Measurements from ENCODE around the gene CD226.
"Not testable (repeated sequence)": the region's sequence is repeated elsewhere in the genome, so short reads cannot be mapped to it uniquely, and the experiment has no call there.

Gene CD226

DNA sequence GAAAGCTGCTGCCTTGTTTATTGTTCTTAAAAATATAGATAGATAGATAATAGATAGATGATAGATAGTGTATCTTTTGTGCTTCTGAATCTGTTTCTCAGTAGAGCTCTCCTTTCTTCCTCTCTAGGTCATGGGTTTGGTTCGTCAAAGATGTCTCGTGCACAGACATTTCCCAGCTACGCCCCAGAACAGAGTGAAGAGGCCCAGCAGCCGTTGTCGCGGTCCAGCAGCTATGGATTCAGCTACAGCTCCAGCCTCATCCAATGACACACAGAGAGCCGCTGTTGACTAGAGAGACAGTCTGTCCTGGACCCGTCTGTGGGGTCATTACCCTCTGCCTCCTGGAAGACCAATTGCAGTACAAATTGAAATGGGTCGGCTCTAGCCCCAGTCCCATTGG, 106.6 kb downstream of the CD226 start:
- Histone ChIP-seq H2AFZ (ENCODE audit: low read length, unreplicated experiment) (no peak overlapping the region), H3K27ac (ENCODE audit: low read depth, low read length) (no peak overlapping the region), H3K79me2 (ENCODE audit: control insufficient read depth, insufficient read depth, low read length, unreplicated experiment) (no peaks in the 10 kb centered on the region), H3K36me3 (ENCODE audit: insufficient read depth, low read length) (no peaks in the 10 kb centered on the region), H3K4me3 (ENCODE audit: low read depth, low read length) (no peak overlapping the region), H3K27me3 (ENCODE audit: insufficient read depth, low read length) (no peaks in the 10 kb centered on the region), H3K4me1 (ENCODE audit: control insufficient read depth, insufficient read depth, low read length, unreplicated experiment) (no peaks in the 10 kb centered on the region)

GRCh38 chr18:69840445-69840844, 107.2 kb downstream of the CD226 start:
- Histone ChIP-seq H3K36me3 (ENCODE audit: insufficient read depth, low read length) (no peaks in the 10 kb centered on the region), H3K79me2 (ENCODE audit: control insufficient read depth, insufficient read depth, low read length, unreplicated experiment) (no peaks in the 10 kb centered on the region), H3K4me1 (ENCODE audit: control insufficient read depth, insufficient read depth, low read length, unreplicated experiment) (no peaks in the 10 kb centered on the region), H3K4me3 (ENCODE audit: low read depth, low read length) (no peak overlapping the region), H3K27me3 (ENCODE audit: insufficient read depth, low read length) (no peaks in the 10 kb centered on the region), H3K27ac (ENCODE audit: low read depth, low read length) (no peak overlapping the region), H2AFZ (ENCODE audit: low read length, unreplicated experiment) (no peak overlapping the region)

GRCh38 chr18:69840001-69840400, 107.7 kb downstream of the CD226 start:
- no peak overlapping the region for H3K4me3 ChIP-seq (ENCODE audit: low read depth, low read length)
- H3K4me1 ChIP-seq (ENCODE audit: control insufficient read depth, insufficient read depth, low read length, unreplicated experiment), result no peaks in the 10 kb centered on the region

GRCh38 chr18:69839497-69839896, 108.2 kb downstream of the CD226 start:
- no peak overlapping the region for H2AFZ ChIP-seq (ENCODE audit: low read length, unreplicated experiment)
- H3K4me1 ChIP-seq (ENCODE audit: control insufficient read depth, insufficient read depth, low read length, unreplicated experiment), result no peaks in the 10 kb centered on the region
- H3K27ac ChIP-seq (ENCODE audit: low read depth, low read length), result no peak overlapping the region
- no peaks in the 10 kb centered on the region for H3K27me3 ChIP-seq (ENCODE audit: insufficient read depth, low read length)
- H3K79me2 ChIP-seq (ENCODE audit: control insufficient read depth, insufficient read depth, low read length, unreplicated experiment), result no peaks in the 10 kb centered on the region
- no peak overlapping the region for H3K4me3 ChIP-seq (ENCODE audit: low read depth, low read length)
- no peaks in the 10 kb centered on the region for H3K36me3 ChIP-seq (ENCODE audit: insufficient read depth, low read length)

More at GRCh38 chr18:69840001-69840400, 107.7 kb downstream of the CD226 start:
- H3K36me3 ChIP-seq (ENCODE audit: insufficient read depth, low read length), result no peaks in the 10 kb centered on the region
- no peak overlapping the region for H2AFZ ChIP-seq (ENCODE audit: low read length, unreplicated experiment)
- no peaks in the 10 kb centered on the region for H3K27me3 ChIP-seq (ENCODE audit: insufficient read depth, low read length)
- H3K27ac ChIP-seq (ENCODE audit: low read depth, low read length), result no peak overlapping the region
- no peaks in the 10 kb centered on the region for H3K79me2 ChIP-seq (ENCODE audit: control insufficient read depth, insufficient read depth, low read length, unreplicated experiment)

- Histone ChIP-seq H3K79me2 (ENCODE audit: control insufficient read depth, insufficient read depth, low read length, unreplicated experiment) (no peaks in the 10 kb centered on the region), H2AFZ (ENCODE audit: low read length, unreplicated experiment) (no peak overlapping the region), H3K27me3 (ENCODE audit: insufficient read depth, low read length) (no peaks in the 10 kb centered on the region), H3K27ac (ENCODE audit: low read depth, low read length) (no peak overlapping the region), H3K36me3 (ENCODE audit: insufficient read depth, low read length) (no peaks in the 10 kb centered on the region), H3K4me3 (ENCODE audit: low read depth, low read length) (no peak overlapping the region), H3K4me1 (ENCODE audit: control insufficient read depth, insufficient read depth, low read length, unreplicated experiment) (no peaks in the 10 kb centered on the region)
Measured at GRCh38 chr18:69838620-69839411, 108.9 kb downstream of the CD226 start.

- H3K36me3 ChIP-seq (ENCODE audit: insufficient read depth, low read length), result no peaks in the 10 kb centered on the region
- H3K4me3 ChIP-seq (ENCODE audit: low read depth, low read length), result no peak overlapping the region
- no peaks in the 10 kb centered on the region for H3K79me2 ChIP-seq (ENCODE audit: control insufficient read depth, insufficient read depth, low read length, unreplicated experiment)
- no peak overlapping the region for H2AFZ ChIP-seq (ENCODE audit: low read length, unreplicated experiment)
- no peaks in the 10 kb centered on the region for H3K4me1 ChIP-seq (ENCODE audit: control insufficient read depth, insufficient read depth, low read length, unreplicated experiment)
- no peaks in the 10 kb centered on the region for H3K27me3 ChIP-seq (ENCODE audit: insufficient read depth, low read length)
- H3K27ac ChIP-seq (ENCODE audit: low read depth, low read length), result no peak overlapping the region
Measured at GRCh38 chr18:69838003-69838402, 109.7 kb downstream of the CD226 start.

DNA sequence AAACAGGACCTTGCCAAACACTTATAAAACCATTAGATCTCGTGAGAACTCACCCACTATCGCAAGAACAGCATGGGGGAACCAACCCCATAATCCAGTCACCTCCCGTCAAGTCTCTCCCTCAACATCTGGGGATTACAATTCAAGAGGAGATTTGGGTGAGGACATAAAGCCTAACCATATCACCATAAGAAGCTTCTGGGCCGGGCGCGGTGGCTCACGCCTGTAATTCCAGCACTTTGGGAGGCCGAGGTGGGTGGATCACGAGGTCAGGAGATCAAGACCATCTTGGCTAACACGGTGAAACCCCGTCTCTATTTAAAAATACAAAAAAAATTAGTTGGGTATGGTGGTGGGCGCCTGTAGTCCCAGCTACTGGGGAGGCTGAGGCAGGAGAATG, 112.7 kb downstream of the CD226 start:
- not testable (repeated sequence) for H3K4me3 ChIP-seq (ENCODE audit: low read depth, low read length); H2AFZ ChIP-seq (ENCODE audit: low read length, unreplicated experiment); H3K79me2 ChIP-seq (ENCODE audit: control insufficient read depth, insufficient read depth, low read length, unreplicated experiment); H3K27ac ChIP-seq (ENCODE audit: low read depth, low read length); H3K4me1 ChIP-seq (ENCODE audit: control insufficient read depth, insufficient read depth, low read length, unreplicated experiment); H3K27me3 ChIP-seq (ENCODE audit: insufficient read depth, low read length); H3K36me3 ChIP-seq (ENCODE audit: insufficient read depth, low read length)

DNA sequence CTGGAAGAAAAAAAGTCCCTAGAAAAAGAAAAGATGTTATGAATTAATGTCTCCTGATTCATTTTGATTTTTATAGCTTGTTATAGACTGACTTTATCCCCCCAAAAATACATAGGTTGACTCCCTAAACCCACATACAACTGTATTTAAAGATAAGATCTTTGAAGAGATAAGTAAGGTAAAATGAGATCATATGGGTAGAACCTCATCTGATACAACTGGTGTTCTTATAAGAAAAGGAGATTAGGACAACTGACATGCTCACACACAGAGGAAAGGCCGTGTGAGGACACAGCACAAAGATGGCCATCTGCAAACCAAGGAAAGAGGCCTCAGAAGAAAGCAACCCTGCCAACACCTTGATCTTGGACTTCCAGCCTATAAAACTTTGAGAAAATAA, 117.5 kb downstream of the CD226 start:
- H2AFZ ChIP-seq (ENCODE audit: low read length, unreplicated experiment), result no peak overlapping the region
- H3K4me1 ChIP-seq (ENCODE audit: control insufficient read depth, insufficient read depth, low read length, unreplicated experiment), result no peaks in the 10 kb centered on the region
- no peaks in the 10 kb centered on the region for H3K79me2 ChIP-seq (ENCODE audit: control insufficient read depth, insufficient read depth, low read length, unreplicated experiment)
- H3K27me3 ChIP-seq (ENCODE audit: insufficient read depth, low read length), result no peaks in the 10 kb centered on the region
- H3K4me3 ChIP-seq (ENCODE audit: low read depth, low read length), result no peak overlapping the region
- H3K27ac ChIP-seq (ENCODE audit: low read depth, low read length), result no peak overlapping the region
- H3K36me3 ChIP-seq (ENCODE audit: insufficient read depth, low read length), result no peaks in the 10 kb centered on the region

- Histone ChIP-seq H3K4me3 (ENCODE audit: low read depth, low read length) (no peak overlapping the region), H3K27ac (ENCODE audit: low read depth, low read length) (no peak overlapping the region), H3K36me3 (ENCODE audit: insufficient read depth, low read length) (no peaks in the 10 kb centered on the region), H3K4me1 (ENCODE audit: control insufficient read depth, insufficient read depth, low read length, unreplicated experiment) (no peaks in the 10 kb centered on the region), H3K27me3 (ENCODE audit: insufficient read depth, low read length) (no peaks in the 10 kb centered on the region), H2AFZ (ENCODE audit: low read length, unreplicated experiment) (no peak overlapping the region), H3K79me2 (ENCODE audit: control insufficient read depth, insufficient read depth, low read length, unreplicated experiment) (no peaks in the 10 kb centered on the region)
Measured at GRCh38 chr18:69820538-69820937, 127.1 kb downstream of the CD226 start.

- Histone ChIP-seq H3K27ac (ENCODE audit: low read depth, low read length) (no peak overlapping the region), H3K79me2 (ENCODE audit: control insufficient read depth, insufficient read depth, low read length, unreplicated experiment) (no peaks in the 10 kb centered on the region), H3K4me1 (ENCODE audit: control insufficient read depth, insufficient read depth, low read length, unreplicated experiment) (no peaks in the 10 kb centered on the region), H3K27me3 (ENCODE audit: insufficient read depth, low read length) (no peaks in the 10 kb centered on the region), H2AFZ (ENCODE audit: low read length, unreplicated experiment) (no peak overlapping the region), H3K4me3 (ENCODE audit: low read depth, low read length) (no peak overlapping the region), H3K36me3 (ENCODE audit: insufficient read depth, low read length) (no peaks in the 10 kb centered on the region)
Measured at GRCh38 chr18:69819460-69819859, 128.2 kb downstream of the CD226 start.

DNA sequence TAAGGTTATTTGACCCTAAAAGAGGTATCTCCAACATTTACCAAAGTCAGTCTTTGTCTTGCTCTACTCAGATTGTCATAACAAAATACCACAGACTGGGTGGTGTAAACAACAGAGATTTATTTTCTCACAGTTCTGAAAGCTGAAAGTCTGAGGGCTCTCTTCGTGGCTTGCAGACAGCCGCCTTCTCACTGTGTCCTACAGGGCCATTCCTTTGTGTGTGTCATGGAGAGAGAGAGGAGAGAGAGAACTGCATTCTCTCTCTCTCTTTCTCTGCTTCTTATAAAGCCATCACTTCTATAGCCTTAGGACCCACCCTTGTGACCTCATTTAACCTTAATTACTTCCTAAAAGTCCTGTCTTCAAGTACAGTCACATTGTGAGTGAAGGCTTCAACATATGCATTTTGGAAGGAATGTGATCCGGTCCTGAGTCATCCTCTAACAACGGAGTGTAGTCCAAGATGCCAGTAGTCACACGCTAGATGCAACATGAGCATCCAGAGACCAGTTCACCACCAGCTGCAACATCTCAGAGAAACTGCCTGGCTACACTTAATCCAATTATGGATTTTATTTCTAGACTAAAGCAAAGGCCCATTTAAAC, 130.2 kb downstream of the CD226 start:
- no peaks in the 10 kb centered on the region for H3K79me2 ChIP-seq (ENCODE audit: control insufficient read depth, insufficient read depth, low read length, unreplicated experiment)
- H2AFZ ChIP-seq (ENCODE audit: low read length, unreplicated experiment), result no peak overlapping the region
- no peak overlapping the region for H3K27ac ChIP-seq (ENCODE audit: low read depth, low read length)
- H3K27me3 ChIP-seq (ENCODE audit: insufficient read depth, low read length), result no peaks in the 10 kb centered on the region
- no peaks in the 10 kb centered on the region for H3K36me3 ChIP-seq (ENCODE audit: insufficient read depth, low read length)
- no peaks in the 10 kb centered on the region for H3K4me1 ChIP-seq (ENCODE audit: control insufficient read depth, insufficient read depth, low read length, unreplicated experiment)
- no peak overlapping the region for H3K4me3 ChIP-seq (ENCODE audit: low read depth, low read length)

Measured in ACC112 (cell line).